IPS-20b (cell line): ENCODE results near the gene CNGA3.
A peak's percentile ranks its signal among the peaks of the same experiment; 100 is the strongest.

Experiments
- H3K27ac ChIP-seq: one replicate; pipeline ENCODE4 v1.5.1; 2013; ENCODE audit warnings: low read length
- H3K27me3 ChIP-seq: 2 replicates; pipeline ENCODE4 v1.6.1; 2013; ENCODE audit warnings: mild to moderate bottlenecking, low read length, inconsistent platforms; ENCODE audit not compliant: insufficient read depth
- H3K36me3 ChIP-seq: 2 replicates; pipeline ENCODE4 v1.6.1; 2013; ENCODE audit warnings: low read depth, mild to moderate bottlenecking, inconsistent platforms, low read length, moderate library complexity; ENCODE audit not compliant: insufficient read depth
- H3K4me1 ChIP-seq: 2 replicates; pipeline ENCODE4 v1.6.1; 2013; ENCODE audit warnings: mild to moderate bottlenecking, control low read depth, inconsistent platforms, low read length, moderate library complexity; ENCODE audit not compliant: insufficient read depth
- H3K4me3 ChIP-seq: 2 replicates; pipeline ENCODE4 v1.5.1; 2013; ENCODE audit warnings: mild to moderate bottlenecking, low read length, inconsistent platforms
- H3K9ac ChIP-seq: 2 replicates; pipeline ENCODE4 v1.6.1; 2013; ENCODE audit warnings: low read depth, mild to moderate bottlenecking, inconsistent platforms, low read length, moderate library complexity
- H3K9me3 ChIP-seq: 2 replicates; pipeline ENCODE4 v1.6.1; 2013; ENCODE audit warnings: mild to moderate bottlenecking, low read depth, low read length, inconsistent platforms; ENCODE audit not compliant: insufficient read depth

The CNGA3 gene

DNA sequence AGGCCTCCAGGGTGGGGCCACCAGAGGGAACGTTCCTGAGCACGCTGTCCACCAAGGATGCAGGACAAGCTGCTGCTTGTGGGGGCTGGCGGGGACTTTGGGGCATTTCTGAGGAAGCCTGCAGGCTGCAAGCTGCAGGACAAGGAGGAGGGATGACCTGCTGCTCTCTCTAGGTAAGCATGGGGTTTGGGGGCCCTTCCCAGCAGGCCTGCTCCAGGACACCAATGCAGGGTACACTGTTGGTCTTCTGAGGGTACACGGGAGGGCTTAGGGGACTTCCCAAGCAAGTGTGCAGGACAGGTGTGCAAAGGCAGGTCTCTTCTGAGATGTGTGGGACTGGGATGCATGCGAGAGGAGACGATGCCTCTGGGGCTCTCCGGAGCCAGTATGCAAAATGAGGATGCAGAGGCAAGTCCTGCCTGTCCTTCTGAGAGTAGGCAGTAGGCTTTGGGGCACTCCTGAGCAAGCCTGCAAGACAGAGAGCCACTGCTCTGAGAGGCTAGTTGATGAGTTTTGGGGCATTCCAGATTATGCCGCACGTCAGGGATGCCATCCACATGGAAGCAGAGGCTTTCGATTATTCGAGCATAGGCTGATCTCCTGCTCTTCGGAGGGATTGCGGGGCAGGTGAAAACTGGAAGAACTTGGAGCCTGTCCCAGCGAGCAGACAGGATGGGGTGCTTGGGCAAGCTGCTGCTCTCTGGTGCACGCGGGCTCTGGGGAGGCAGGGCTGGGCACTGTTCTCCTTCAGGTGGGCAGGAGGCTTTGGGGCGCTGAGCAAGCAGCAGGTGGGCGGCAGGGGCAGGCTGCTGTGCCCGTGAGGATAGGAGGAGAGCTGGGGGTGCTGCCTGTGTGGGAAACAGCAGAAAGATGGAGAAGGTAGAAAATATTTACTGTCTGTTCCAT, 44.6 kb downstream of the CNGA3 start:
- Histone ChIP-seq H3K4me1 (peaks cover 7% of the 10 kb centered on the region), H3K9me3 (no peaks in the 10 kb centered on the region), H3K27ac (no peak overlapping the region), H3K4me3 (no peak overlapping the region), H3K9ac (no peak overlapping the region), H3K36me3 (no peaks in the 10 kb centered on the region), H3K27me3 (no peaks in the 10 kb centered on the region; the same call in 1 of the 2 replicates)

DNA sequence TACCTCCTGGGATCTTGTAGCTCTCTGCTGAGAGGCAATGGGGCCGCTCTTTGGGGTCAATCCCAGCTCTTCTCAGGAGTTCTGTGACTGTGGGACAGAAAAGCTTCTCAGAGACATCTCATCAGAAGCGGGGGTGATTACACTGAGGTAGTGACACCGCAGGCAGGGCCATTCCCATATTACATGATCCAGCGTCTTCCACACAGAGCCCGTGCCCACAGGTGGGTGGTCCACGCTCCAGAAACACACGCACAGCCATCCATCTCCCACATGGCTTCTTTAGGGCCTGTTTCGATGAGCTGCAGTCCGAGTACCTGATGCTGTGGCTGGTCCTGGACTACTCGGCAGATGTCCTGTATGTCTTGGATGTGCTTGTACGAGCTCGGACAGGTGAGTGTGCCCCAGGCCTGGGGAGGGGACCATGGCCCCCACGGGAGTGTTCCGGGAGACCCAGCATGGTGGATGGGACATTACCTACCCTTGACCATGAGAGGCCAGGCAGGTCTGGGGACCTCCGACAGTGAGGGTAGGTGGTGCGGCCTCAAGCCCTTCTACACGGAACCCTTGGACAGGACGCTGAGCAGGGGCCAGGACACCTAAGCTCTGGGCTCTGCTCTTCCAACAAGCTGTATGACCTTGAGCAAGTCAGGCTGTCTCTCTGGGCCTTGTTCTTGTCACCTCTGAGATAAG, 45.5 kb downstream of the CNGA3 start:
- H3K4me1 ChIP-seq, result peaks cover 7% of the 10 kb centered on the region
- H3K27ac ChIP-seq, result no peak overlapping the region
- H3K27me3 ChIP-seq, result no peaks in the 10 kb centered on the region; the same call in 1 of the 2 replicates
- no peaks in the 10 kb centered on the region for H3K36me3 ChIP-seq
- H3K4me3 ChIP-seq, result no peak overlapping the region
- H3K9ac ChIP-seq, result no peak overlapping the region
- no peaks in the 10 kb centered on the region for H3K9me3 ChIP-seq

DNA sequence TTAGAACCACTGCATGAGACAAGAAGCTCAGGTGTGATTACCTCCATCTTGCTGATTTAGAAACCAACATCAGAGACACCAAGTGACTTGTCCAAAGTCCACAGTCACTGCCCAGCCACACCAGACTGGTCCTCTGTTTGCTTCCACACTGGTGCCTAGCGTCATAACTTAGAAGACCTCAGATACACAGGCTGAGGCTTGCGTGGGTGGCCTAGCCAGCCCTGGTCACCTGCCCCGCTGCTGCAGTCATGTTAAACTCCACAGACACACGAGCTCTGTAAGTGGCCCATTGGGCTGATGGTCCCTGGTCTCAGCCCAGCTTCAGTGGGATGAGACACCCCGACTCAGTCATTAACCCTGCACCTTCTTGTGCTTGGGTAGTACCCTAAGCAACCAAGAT, 47.1 kb downstream of the CNGA3 start:
- Histone ChIP-seq H3K4me1 (peaks cover 7% of the 10 kb centered on the region), H3K36me3 (no peaks in the 10 kb centered on the region), H3K27ac (no peak overlapping the region), H3K27me3 (no peaks in the 10 kb centered on the region; the same call in 1 of the 2 replicates), H3K9me3 (no peaks in the 10 kb centered on the region), H3K4me3 (no peak overlapping the region), H3K9ac (no peak overlapping the region)

DNA sequence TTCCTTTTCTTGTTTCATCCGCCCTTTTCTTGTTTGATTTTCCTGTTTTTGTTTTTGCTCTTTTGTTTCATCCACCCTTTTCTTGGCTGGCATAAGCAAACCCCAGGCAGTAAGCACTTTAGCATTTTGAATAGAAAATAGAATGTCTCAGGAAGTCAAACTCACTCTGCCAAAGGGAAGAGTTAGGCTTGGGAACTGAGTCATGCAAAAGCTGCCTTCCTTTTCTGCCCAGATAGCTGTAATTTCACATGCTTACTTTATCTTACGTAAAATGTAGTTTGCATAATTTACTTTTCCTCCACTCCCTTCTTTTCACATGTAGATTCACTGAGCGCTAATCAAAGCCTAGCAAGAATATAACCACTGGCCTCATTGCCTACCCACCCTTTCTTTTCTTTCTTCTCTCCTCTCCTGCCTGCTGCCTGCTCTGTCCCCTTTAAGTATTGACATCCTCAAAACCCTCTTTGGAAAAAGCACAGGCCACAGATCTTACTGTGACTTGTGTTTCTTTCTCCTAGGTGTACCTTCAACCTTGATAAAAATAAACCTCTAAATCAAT, 48.4 kb downstream of the CNGA3 start:
- H3K4me3 ChIP-seq, result 0 out of 2 replicates have a peak overlapping the region, but pooled peaks have one; percentile 21

DNA sequence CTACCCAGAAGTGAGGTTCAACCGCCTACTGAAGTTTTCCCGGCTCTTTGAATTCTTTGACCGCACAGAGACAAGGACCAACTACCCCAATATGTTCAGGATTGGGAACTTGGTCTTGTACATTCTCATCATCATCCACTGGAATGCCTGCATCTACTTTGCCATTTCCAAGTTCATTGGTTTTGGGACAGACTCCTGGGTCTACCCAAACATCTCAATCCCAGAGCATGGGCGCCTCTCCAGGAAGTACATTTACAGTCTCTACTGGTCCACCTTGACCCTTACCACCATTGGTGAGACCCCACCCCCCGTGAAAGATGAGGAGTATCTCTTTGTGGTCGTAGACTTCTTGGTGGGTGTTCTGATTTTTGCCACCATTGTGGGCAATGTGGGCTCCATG, 49.7 kb downstream of the CNGA3 start:
- no peaks in the 10 kb centered on the region for H3K36me3 ChIP-seq
- H3K4me3 ChIP-seq, result no peak overlapping the region
- H3K9ac ChIP-seq, result no peak overlapping the region
- peaks cover 7% of the 10 kb centered on the region for H3K4me1 ChIP-seq
- no peak overlapping the region for H3K27ac ChIP-seq
- H3K9me3 ChIP-seq, result no peaks in the 10 kb centered on the region
- no peaks in the 10 kb centered on the region; the same call in 1 of the 2 replicates for H3K27me3 ChIP-seq

More for the DNA sequence above, 48.4 kb downstream of the CNGA3 start:
- Histone ChIP-seq H3K9me3 (no peaks in the 10 kb centered on the region), H3K36me3 (no peaks in the 10 kb centered on the region), H3K4me1 (peaks cover 7% of the 10 kb centered on the region), H3K9ac (no peak overlapping the region), H3K27me3 (no peaks in the 10 kb centered on the region; the same call in 1 of the 2 replicates), H3K27ac (no peak overlapping the region)

DNA sequence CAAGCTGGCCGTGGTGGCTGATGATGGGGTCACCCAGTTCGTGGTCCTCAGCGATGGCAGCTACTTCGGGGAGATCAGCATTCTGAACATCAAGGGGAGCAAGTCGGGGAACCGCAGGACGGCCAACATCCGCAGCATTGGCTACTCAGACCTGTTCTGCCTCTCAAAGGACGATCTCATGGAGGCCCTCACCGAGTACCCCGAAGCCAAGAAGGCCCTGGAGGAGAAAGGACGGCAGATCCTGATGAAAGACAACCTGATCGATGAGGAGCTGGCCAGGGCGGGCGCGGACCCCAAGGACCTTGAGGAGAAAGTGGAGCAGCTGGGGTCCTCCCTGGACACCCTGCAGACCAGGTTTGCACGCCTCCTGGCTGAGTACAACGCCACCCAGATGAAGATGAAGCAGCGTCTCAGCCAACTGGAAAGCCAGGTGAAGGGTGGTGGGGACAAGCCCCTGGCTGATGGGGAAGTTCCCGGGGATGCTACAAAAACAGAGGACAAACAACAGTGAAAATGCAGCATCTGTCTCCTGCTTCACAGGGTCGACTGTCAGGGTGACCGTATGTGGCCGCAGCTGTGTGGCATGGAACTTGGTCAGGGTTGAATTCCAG, 50.6 kb downstream of the CNGA3 start:
- Histone ChIP-seq H3K27me3 (no peaks in the 10 kb centered on the region; the same call in 1 of the 2 replicates), H3K9ac (no peak overlapping the region), H3K4me3 (no peak overlapping the region), H3K4me1 (peaks cover 7% of the 10 kb centered on the region), H3K36me3 (no peaks in the 10 kb centered on the region), H3K27ac (no peak overlapping the region), H3K9me3 (no peaks in the 10 kb centered on the region)

DNA sequence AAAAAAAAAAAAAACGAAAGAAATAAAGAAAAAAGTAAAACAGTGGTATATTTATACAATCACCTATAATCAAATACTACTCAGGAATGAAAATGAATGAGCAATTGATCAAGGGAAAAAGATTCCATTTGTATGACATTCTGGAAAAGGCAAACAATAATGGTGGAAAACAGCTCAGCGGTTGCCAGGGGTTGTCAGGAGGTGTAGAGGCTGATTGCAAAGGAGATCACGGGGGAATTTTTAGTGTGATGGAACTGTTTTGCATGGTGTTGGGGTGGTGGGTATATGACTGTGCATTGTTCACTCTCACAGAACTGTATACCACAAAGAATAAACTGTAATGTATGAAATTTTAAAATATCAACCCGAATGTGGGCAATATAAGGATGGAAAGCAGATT, 52.9 kb downstream of the CNGA3 start:
- Histone ChIP-seq H3K9ac (no peak overlapping the region), H3K27ac (no peak overlapping the region), H3K9me3 (no peaks in the 10 kb centered on the region), H3K4me1 (peaks cover 6% of the 10 kb centered on the region), H3K36me3 (no peaks in the 10 kb centered on the region), H3K27me3 (no peaks in the 10 kb centered on the region; the same call in 1 of the 2 replicates), H3K4me3 (no peak overlapping the region)

DNA sequence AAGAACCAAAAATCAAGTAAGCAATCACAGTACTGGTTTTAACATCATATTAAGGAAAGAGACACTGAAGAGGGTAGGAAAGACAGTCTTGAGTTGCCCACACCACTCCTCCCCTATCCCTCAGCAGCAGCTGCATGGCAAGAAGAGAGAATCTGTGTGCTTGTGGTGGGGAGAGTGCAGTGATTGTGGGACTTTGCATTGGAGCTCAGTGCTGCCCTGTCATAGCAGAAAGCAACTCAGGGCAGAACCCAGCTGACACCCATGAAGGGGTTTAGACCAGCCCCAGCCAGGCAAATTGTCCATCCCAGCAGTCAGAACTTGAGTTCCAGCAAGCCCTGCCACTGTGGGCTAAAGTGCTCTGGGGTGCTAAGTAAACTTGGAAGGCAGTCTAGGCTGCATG, 57.6 kb downstream of the CNGA3 start:
- Histone ChIP-seq H3K36me3 (no peaks in the 10 kb centered on the region), H3K4me3 (no peak overlapping the region), H3K27me3 (no peaks in the 10 kb centered on the region), H3K9me3 (no peaks in the 10 kb centered on the region), H3K9ac (no peak overlapping the region), H3K4me1 (peaks cover 8% of the 10 kb centered on the region), H3K27ac (no peak overlapping the region)

DNA sequence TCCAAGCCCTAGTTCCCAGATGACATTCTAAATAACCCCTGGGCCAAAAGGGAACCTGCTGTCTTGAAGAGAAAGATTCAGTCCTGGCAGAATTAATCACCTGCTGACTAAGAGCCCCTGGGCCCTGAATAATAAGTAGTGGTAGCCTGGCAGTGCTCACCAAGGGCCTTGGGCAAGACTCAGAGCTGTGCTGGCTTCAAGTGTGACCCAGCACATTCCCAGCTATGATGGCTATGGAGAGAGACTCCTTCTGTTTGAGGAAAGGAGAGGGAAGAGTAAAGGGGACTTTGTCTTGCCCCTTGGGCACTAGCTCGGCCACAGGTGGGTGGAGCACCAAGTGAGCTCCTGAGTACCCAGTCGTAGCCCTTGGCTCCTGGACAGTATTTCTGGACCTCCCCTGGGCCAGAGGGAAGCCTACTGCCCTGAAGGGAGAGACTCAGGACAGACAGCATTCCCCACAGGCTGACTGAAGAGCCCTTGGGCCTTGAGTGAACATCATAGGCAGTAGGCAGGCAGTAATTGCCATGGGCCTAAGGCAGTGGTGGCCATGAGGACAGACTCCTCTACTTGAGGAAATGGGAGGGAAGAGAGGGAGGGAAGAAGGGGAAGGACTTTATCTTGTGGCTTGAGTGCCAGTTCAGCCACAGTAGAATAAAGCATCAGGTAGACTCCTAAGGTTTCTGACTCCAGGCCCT, 58.4 kb downstream of the CNGA3 start:
- Histone ChIP-seq H3K9ac (no peak overlapping the region), H3K4me1 (peaks cover 9% of the 10 kb centered on the region), H3K27ac (no peak overlapping the region), H3K27me3 (no peaks in the 10 kb centered on the region), H3K4me3 (no peak overlapping the region), H3K9me3 (no peaks in the 10 kb centered on the region), H3K36me3 (no peaks in the 10 kb centered on the region)

DNA sequence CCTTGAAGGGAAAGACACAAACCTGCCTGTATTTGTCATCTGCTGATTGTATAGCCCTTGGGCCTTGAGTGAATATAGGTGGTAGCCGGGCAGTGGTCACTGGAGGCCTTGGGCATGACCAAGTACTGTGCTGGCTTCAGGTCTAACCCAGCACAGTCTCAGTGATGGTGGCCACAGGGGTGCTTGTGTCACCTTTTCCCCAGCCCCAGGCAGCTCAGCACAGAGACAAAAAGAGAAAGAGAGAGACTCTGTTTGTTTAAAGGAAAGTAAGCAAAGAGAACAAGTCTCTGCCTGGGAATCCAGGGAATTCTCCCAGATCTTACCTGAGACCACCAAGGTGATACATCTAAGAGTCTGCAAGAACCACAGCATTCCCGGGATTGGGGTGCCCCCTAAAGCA, 59.0 kb downstream of the CNGA3 start:
- H3K27me3 ChIP-seq, result no peaks in the 10 kb centered on the region
- H3K4me1 ChIP-seq, result peaks cover 9% of the 10 kb centered on the region
- H3K27ac ChIP-seq, result no peak overlapping the region
- no peak overlapping the region for H3K9ac ChIP-seq
- H3K9me3 ChIP-seq, result no peaks in the 10 kb centered on the region
- H3K4me3 ChIP-seq, result no peak overlapping the region
- no peaks in the 10 kb centered on the region for H3K36me3 ChIP-seq

DNA sequence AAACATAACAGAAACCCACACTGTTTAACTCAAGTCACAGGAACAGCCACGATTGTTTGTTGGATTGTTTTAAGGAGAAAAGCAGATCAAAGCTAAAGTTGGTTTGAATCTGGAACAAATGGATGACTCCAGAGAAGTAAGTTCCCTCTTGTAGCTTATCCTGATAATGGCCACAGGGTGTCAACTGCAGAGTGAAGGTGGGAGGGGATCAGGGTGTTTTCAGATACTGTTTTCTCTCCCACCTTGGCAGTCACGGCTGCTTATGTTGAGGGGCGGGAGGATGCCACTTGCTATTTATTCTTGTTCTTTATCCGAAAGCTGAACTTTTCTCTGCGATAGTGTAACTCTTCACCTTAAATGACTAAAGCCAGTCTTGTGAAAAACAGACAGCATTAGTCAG, 61.9 kb downstream of the CNGA3 start:
- H3K27me3 ChIP-seq, result no peaks in the 10 kb centered on the region
- H3K9ac ChIP-seq, result no peak overlapping the region
- no peaks in the 10 kb centered on the region for H3K36me3 ChIP-seq

More for the DNA sequence above, 61.9 kb downstream of the CNGA3 start:
- H3K4me3 ChIP-seq, result 0 out of 2 replicates have a peak overlapping the region, but pooled peaks have one; percentile 14
- H3K4me1 ChIP-seq, result peaks cover 9% of the 10 kb centered on the region
- H3K9me3 ChIP-seq, result no peaks in the 10 kb centered on the region
- no peak overlapping the region for H3K27ac ChIP-seq
